ENCODE data around the gene SEMA4D.

The SEMA4D gene

DNA sequence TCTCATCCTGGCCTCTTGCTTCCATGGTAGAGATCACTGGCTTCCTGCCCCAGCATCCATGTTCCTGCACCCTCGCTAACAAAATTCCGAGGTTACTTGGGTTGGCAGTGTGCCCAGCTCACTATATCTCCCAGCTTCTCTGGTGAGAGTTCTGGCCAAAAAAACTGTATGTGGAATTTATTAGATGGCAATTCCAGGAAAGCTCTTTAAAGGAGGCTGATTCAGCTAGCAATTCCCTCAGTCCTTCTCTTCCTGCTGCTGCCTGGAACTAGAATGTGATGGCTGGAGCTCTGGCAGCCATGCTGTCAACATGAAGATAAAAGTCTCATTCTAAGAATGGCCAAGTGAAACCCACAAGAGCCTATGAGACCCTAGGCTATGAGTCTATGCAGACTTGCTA lies 90.8 kb downstream of the SEMA4D start:
- H3K27ac ChIP-seq, result peak overlapping the region; percentile 89
- H3K9me3 ChIP-seq, result no peaks in the 10 kb centered on the region
- TF ChIP-seq, protein P1, sequence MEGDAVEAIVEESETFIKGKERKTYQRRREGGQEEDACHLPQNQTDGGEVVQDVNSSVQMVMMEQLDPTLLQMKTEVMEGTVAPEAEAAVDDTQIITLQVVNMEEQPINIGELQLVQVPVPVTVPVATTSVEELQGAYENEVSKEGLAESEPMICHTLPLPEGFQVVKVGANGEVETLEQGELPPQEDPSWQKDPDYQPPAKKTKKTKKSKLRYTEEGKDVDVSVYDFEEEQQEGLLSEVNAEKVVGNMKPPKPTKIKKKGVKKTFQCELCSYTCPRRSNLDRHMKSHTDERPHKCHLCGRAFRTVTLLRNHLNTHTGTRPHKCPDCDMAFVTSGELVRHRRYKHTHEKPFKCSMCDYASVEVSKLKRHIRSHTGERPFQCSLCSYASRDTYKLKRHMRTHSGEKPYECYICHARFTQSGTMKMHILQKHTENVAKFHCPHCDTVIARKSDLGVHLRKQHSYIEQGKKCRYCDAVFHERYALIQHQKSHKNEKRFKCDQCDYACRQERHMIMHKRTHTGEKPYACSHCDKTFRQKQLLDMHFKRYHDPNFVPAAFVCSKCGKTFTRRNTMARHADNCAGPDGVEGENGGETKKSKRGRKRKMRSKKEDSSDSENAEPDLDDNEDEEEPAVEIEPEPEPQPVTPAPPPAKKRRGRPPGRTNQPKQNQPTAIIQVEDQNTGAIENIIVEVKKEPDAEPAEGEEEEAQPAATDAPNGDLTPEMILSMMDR (IDR thresholded peaks at IDR 0.05), result no peak
- H3K27me3 ChIP-seq, result no peaks in the 10 kb centered on the region
- H3K4me3 ChIP-seq (ENCODE audit: low read depth in 1 of 2, low read length in 1 of 2), result no peak overlapping the region
- peaks cover 44 to 65% of the 10 kb centered on the region in 2 experiments for H3K4me1 ChIP-seq (ENCODE audit: control insufficient read depth in 1 of 2, insufficient read depth in 1 of 2, low read depth in 1 of 2, low read length in 1 of 2)
- H3K36me3 ChIP-seq, result peaks cover 50% of the 10 kb centered on the region

DNA sequence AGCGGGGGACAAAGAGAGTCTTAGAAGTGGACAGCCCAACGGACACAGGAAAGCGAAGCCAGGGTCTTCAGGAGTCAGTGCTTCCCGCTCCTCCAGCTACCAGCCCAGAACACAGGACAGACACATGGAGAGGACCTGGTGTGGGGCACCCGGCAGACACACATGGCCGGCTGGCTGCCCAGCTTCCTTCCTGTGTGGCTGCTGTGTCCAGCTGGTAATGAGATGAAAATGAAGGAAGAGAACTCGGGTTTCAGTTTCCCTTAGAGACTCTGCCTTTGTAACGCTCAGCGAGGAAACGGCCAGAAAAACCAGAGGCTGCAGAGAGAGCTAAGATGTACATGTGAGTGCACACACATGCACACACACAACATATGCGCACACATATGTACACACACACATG lies 92.1 kb downstream of the SEMA4D start:
- Histone ChIP-seq H3K4me3 (ENCODE audit: low read depth in 1 of 2, low read length in 1 of 2) (peak overlapping the region; percentile 22 to 49), H3K27me3 (no peaks in the 10 kb centered on the region), H3K27ac (peak overlapping the region; percentile 89), H3K36me3 (peaks cover 50% of the 10 kb centered on the region), H3K9me3 (no peaks in the 10 kb centered on the region), H3K4me1 (ENCODE audit: control insufficient read depth in 1 of 2, insufficient read depth in 1 of 2, low read depth in 1 of 2, low read length in 1 of 2) (peaks cover 56 to 74% of the 10 kb centered on the region in 2 experiments)
- TF ChIP-seq, protein P1 (IDR thresholded peaks at IDR 0.05), result no peak

DNA sequence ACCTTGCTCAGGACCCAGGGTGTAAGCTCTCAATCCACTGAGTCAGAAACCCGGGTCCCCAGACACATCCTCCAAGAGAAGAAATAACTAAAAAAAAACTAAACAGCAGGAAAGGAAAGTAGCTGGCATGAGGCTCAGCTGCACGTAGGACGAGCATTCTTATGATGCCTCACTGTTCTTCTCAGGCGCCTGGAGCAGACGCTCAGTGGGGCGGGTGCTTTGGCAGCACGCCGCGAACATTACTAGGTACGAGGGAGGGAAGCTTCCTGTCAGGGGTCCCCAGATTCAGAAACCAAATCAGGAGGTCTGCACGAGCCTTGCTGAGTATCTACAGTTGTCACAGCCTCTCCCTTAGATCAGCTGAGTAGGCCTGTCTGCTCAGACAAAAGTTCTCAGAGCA lies 93.8 kb downstream of the SEMA4D start:
- Histone ChIP-seq H3K27ac (no peak overlapping the region), H3K36me3 (peaks cover 48% of the 10 kb centered on the region), H3K4me1 (ENCODE audit: control insufficient read depth in 1 of 2, insufficient read depth in 1 of 2, low read depth in 1 of 2, low read length in 1 of 2) (peaks cover 66 to 76% of the 10 kb centered on the region in 2 experiments), H3K27me3 (no peaks in the 10 kb centered on the region), H3K9me3 (no peaks in the 10 kb centered on the region), H3K4me3 (ENCODE audit: low read depth in 1 of 2, low read length in 1 of 2) (no peak overlapping the region)
- TF ChIP-seq, protein P1 (IDR thresholded peaks at IDR 0.05), result no peak

DNA sequence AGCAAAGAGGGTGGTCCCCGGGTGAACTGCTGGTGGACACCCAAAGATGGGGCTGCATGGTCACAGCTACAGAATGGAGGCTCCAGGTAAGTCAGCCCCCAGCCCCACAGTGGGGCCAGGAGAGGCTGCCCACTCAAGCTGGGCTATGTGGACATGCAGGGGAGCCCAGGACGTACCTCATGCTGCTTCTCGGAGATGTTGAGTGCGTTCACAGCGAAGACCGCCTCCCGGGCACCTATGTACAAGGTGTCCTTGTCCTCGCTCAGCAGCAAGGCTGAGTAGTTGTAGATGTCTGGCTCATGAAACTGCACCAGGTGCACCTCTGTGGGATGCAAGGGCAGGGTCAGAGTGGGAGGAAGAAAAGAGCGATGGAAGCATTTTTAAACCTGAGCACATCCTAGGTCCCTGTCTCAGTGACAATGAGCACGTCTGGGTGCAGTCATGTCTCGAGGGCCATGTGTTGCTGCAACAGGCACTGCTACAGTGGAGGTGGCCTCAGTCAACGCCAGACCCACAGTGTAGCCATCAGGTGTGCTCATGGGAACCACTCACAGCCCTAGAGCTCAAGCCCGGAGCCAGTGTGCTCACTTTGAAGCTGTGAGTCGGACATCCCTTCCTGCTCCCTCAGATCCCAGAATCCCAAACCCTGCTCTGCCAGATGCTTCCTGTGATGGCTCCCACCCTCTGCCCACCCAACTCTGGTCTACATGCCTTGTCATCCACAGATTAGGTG lies 95.1 kb downstream of the SEMA4D start:
- Histone ChIP-seq H3K36me3 (peaks cover 60% of the 10 kb centered on the region), H3K27me3 (no peaks in the 10 kb centered on the region), H3K27ac (peak overlapping the region; percentile 31), H3K9me3 (no peaks in the 10 kb centered on the region), H3K4me3 (ENCODE audit: low read depth in 1 of 2, low read length in 1 of 2) (no peak overlapping the region), H3K4me1 (ENCODE audit: control insufficient read depth in 1 of 2, insufficient read depth in 1 of 2, low read depth in 1 of 2, low read length in 1 of 2) (peaks cover 68 to 76% of the 10 kb centered on the region in 2 experiments)
- TF ChIP-seq, protein P1 (IDR thresholded peaks at IDR 0.05), result no peak

DNA sequence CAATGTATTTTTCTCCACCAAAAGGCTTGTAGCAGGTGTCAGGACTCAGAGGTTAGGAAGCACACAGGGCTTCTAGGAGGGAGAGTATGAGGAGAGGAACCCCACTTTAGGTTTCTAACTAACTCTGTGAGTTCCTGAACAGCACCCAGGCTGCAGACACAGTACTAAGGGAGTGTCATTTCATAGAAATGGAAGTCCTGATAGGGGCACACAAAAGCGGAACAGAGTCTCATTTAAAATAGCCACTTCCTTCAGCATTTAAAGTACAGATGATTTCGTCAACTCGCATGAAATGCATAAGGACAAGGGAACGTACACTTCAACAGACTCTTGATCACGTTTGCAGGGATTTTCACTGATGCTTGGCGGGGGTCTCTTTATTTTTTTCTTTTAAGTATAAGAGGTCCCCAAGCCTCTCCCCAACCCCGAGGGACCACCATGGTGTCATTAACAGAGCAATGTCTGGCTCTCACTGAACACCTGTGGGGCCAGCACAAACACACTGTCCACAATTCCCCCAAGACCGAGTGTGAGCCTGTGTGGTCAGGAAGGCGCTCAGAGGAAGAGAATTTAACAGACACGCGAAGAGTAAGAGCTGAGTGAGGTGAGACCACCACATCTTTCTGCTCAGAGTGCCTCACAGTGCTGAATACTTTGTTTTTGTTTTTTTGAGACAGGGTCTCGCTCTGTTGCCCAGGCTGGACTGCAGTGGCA lies 97.4 kb downstream of the SEMA4D start:
- H3K27me3 ChIP-seq, result no peaks in the 10 kb centered on the region
- H3K9me3 ChIP-seq, result no peaks in the 10 kb centered on the region
- peaks cover 81% of the 10 kb centered on the region for H3K36me3 ChIP-seq
- TF ChIP-seq, protein P1 (IDR thresholded peaks at IDR 0.05), result no peak
- H3K4me3 ChIP-seq (ENCODE audit: low read depth in 1 of 2, low read length in 1 of 2), result peak overlapping the region; percentile 35 to 50
- H3K27ac ChIP-seq, result peak overlapping the region; percentile 90
- H3K4me1 ChIP-seq (ENCODE audit: control insufficient read depth in 1 of 2, insufficient read depth in 1 of 2, low read depth in 1 of 2, low read length in 1 of 2), result peaks cover 56 to 60% of the 10 kb centered on the region in 2 experiments

Data from neutrophil (primary cell).